Upper lobe of left lung (tissue), 4 donors: ENCODE results near the gene FPR2.

Source experiments
- EP300 ChIP-seq, 4 donors: sonication (generic); formaldehyde crosslinking; IDR thresholded peaks; one replicate each; pipeline ENCODE4 v1.5.1; 2017; ENCODE audit warnings: antibody characterized with exemption in 4 of 4, control low read depth in 2 of 4
- POLR2A ChIP-seq, 4 donors: fragments of 450-650 bp; IDR thresholded peaks; one replicate each; pipeline ENCODE4 v1.5.1; 2016 to 2017; ENCODE audit warnings: antibody characterized with exemption in 4 of 4, mild to moderate bottlenecking in 2 of 4
- POLR2AphosphoS5 ChIP-seq, 2 donors: sonication (generic); formaldehyde crosslinking; IDR thresholded peaks; one replicate each; pipeline ENCODE4 v1.5.1; 2017; ENCODE audit warnings: antibody characterized with exemption in 2 of 2
- TF ChIP-seq, protein P1 (sequence below), 6 experiments: fragments of 450-650 bp in 4 of 6; fragments of 200-600 bp in 2 of 6; sonication (generic) in 2 of 6; IDR thresholded peaks; one replicate each; pipeline ENCODE4 v1.5.1; 2016 to 2019; ENCODE audit warnings: antibody characterized with exemption in 6 of 6

DNA sequence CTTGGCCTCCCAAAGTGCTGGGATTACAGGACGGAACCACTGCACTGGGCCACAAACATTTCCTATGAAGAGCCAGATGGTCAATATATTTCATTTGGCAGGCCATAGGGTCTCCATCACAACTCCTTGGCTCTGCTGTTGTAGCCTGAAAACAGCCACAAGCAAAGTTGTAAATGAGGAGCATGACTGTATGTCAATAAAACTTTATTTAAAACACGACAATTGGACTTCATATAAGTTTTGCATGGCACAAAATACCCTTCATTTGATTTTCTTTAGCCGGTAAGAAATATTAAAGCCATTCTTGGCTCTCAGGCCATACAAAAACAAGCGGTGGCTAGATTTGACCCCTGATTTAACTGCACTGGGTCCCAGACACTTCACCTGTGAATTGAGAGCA, 6.2 kb upstream of the FPR2 start:
- TF ChIP-seq, protein P1, sequence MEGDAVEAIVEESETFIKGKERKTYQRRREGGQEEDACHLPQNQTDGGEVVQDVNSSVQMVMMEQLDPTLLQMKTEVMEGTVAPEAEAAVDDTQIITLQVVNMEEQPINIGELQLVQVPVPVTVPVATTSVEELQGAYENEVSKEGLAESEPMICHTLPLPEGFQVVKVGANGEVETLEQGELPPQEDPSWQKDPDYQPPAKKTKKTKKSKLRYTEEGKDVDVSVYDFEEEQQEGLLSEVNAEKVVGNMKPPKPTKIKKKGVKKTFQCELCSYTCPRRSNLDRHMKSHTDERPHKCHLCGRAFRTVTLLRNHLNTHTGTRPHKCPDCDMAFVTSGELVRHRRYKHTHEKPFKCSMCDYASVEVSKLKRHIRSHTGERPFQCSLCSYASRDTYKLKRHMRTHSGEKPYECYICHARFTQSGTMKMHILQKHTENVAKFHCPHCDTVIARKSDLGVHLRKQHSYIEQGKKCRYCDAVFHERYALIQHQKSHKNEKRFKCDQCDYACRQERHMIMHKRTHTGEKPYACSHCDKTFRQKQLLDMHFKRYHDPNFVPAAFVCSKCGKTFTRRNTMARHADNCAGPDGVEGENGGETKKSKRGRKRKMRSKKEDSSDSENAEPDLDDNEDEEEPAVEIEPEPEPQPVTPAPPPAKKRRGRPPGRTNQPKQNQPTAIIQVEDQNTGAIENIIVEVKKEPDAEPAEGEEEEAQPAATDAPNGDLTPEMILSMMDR (IDR thresholded peaks at IDR 0.05) = no peak
- TF ChIP-seq POLR2AphosphoS5 (IDR thresholded peaks at IDR 0.05) (no peak), POLR2A (IDR thresholded peaks at IDR 0.05) (no peak), EP300 (IDR thresholded peaks at IDR 0.05) (no peak)
